CD4-positive, alpha-beta memory T cell (primary cell): ENCODE results near the gene LRCOL1. TPM values are rescaled to one million over a fixed set of nuclear protein-coding genes. Genes with fewer than 3 reads are reported as not detected.

Experiments used
- CTCF ChIA-PET: fragments of 350-600 bp; sonication (Branson Sonifier 250); formaldehyde crosslinking; loops from one replicate; lab custom pipeline; 2021; ENCODE audit warnings: inconsistent platforms; ENCODE audit not compliant: partially characterized antibody; lab: Charles Lee
- POLR2A ChIA-PET: fragments of 350-600 bp; sonication (Branson Sonifier 250); formaldehyde crosslinking; loops from one replicate; lab custom pipeline; 2021; ENCODE audit not compliant: partially characterized antibody; lab: Charles Lee
- DNase-seq, 5 donors: peaks; one replicate each; pipeline versions ENCODE4 v3.0.0 to v3.0.0-alpha.2; 2020 to 2022; ENCODE audit warnings: mixed read lengths in 1 of 5
- H3K27ac ChIP-seq: one replicate; pipeline ENCODE4 v1.7.0; 2013; ENCODE audit warnings: low read depth, low read length
- H3K27me3 ChIP-seq: 2 replicates; pipeline ENCODE4 v1.7.0; 2013; ENCODE audit warnings: mild to moderate bottlenecking, low read length, moderate library complexity; ENCODE audit not compliant: insufficient read depth
- H3K36me3 ChIP-seq: 2 replicates; pipeline ENCODE4 v1.7.0; 2013; ENCODE audit warnings: mild to moderate bottlenecking, low read length, moderate library complexity; ENCODE audit not compliant: insufficient read depth
- H3K4me1 ChIP-seq: 2 replicates; pipeline ENCODE4 v1.7.0; 2013; ENCODE audit warnings: mild to moderate bottlenecking, low read length, moderate library complexity; ENCODE audit not compliant: insufficient read depth
- H3K4me3 ChIP-seq, 2 donors: one replicate each; pipeline ENCODE4 v1.7.0; 2013; ENCODE audit warnings: low read length in 2 of 2, mild to moderate bottlenecking in 1 of 2
- H3K9me3 ChIP-seq, 2 donors: one replicate each; pipeline ENCODE4 v1.7.0; 2013; ENCODE audit warnings: low read length in 2 of 2, control low read depth in 1 of 2; ENCODE audit not compliant: control insufficient read depth in 1 of 2
- H3K27ac Mint-ChIP-seq, 7 donors: one replicate each; pipeline ENCODE4 v1.8.0; 2020 to 2021; ENCODE audit warnings: mixed read lengths in 7 of 7, mild to moderate bottlenecking in 6 of 7, inconsistent platforms in 3 of 7, moderate library complexity in 3 of 7
- H3K27me3 Mint-ChIP-seq, 2 donors: one replicate each; pipeline ENCODE4 v1.8.0; 2020 to 2021; ENCODE audit warnings: mixed read lengths in 2 of 2
- H3K36me3 Mint-ChIP-seq, 2 donors: one replicate each; pipeline ENCODE4 v1.8.0; 2020 to 2021; ENCODE audit warnings: mixed read lengths in 2 of 2, inconsistent platforms in 1 of 2, mild to moderate bottlenecking in 1 of 2
- H3K4me1 Mint-ChIP-seq, 4 donors: one replicate each; pipeline ENCODE4 v1.8.0; 2020 to 2021; ENCODE audit warnings: mixed read lengths in 4 of 4, mild to moderate bottlenecking in 1 of 4
- H3K4me3 Mint-ChIP-seq, 8 donors: one replicate each; pipeline ENCODE4 v1.8.0; 2020 to 2021; ENCODE audit warnings: mixed read lengths in 8 of 8, mild to moderate bottlenecking in 7 of 8, moderate library complexity in 6 of 8, inconsistent platforms in 3 of 8
- H3K9me3 Mint-ChIP-seq, 8 donors: one replicate each; pipeline ENCODE4 v1.8.0; 2020 to 2021; ENCODE audit warnings: mixed read lengths in 8 of 8, mild to moderate bottlenecking in 5 of 8, inconsistent platforms in 3 of 8, moderate library complexity in 1 of 8
- intact Hi-C: fragments of 100-400 bp; cut with micrococcal nuclease; formaldehyde crosslinking; loops from one replicate; pipeline ENCODE4 v1.15.1; 2023
- polyA plus RNA-seq, 2 donors: library from polyadenylated mRNA; unstranded; fragments of 300-500 nt; fragmentation: Illumina TruSeq; gene quantifications; one replicate each; pipeline ENCODE4 v1.2.3, GENCODE V29; 2021
- total RNA-seq, 2 experiments: library from RNA; stranded (reverse); gene quantifications; one replicate each; pipeline ENCODE4 v1.2.3, GENCODE V29; 2021

Gene LRCOL1
- total and polyA plus RNA-seq, 4 experiments from 2014 or later: not detected

DNA sequence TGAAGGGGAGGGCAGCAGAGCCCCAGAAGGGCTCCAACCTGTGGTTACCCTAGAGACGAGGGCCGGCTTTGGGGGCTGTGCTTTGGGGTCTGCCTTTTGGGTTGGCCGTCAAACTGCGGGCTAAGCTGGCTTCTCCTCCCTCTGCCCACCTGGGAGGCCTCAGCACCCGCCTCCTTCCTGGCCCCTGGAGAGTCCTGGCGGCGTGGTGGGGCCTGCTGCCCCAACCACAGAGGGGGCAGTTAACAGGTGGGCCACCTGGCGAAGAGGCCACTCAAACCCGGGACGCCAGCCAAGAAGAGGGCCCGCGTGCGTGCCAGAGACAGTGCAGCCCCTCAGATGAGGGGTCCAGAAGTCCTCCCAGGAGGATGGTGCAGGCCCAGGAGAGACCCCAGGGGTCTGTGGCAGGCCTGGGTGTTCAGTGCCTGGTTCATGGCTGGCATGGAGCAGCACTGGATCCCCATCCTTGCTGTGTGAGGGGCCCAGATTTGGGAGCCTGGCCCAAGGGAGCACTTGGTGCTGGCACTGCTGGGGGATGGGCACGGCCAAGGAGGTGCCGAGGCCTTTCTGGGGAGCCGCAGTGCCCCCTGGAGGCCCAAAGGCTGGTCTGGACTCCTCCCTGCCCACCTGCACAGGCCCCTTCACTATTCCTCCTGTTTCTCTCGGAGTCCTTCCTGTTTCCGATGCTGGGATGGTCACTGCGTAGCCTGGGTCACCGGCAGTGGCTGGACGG is 48.8 kb downstream of the LRCOL1 start:
- Histone ChIP-seq H3K9me3 (no peaks in the 10 kb centered on the region), H3K27ac (no peak overlapping the region), H3K27me3 (no peaks in the 10 kb centered on the region), H3K4me3 (no peak overlapping the region), H3K4me1 (peaks cover 24% of the 10 kb centered on the region), H3K36me3 (no peaks in the 10 kb centered on the region)
- H3K9me3 Mint-ChIP-seq: no peaks in the 10 kb centered on the region
- intact Hi-C loops: loop anchor here (1.0 kb wide), 1 partner anchor 71 kb away; the partner anchor contains the start of gene FBRSL1
- H3K27ac Mint-ChIP-seq: peak overlapping the region in 2 of 7 donors; percentile 30 to 59
- H3K27me3 Mint-ChIP-seq: peaks cover 0 to 2% of the 10 kb centered on the region in 2 donors
- H3K4me3 Mint-ChIP-seq: peak overlapping the region in 4 of 8 donors; percentile 54 to 80 (median 68)
- peaks cover 0 to 16% of the 10 kb centered on the region in 2 donors for H3K36me3 Mint-ChIP-seq
- peaks cover 8 to 32% (median 15%) of the 10 kb centered on the region in 4 donors for H3K4me1 Mint-ChIP-seq
- CTCF ChIA-PET: interaction anchor here (0.6 to 1.6 kb wide), 9 partner anchors 8 to 453 kb away, joined by 3 to 10 read pairs (median 3); no protein-coding TSS in a partner anchor
- POLR2A ChIA-PET: interaction anchor here (1.3 kb wide), 1 partner anchor 147 kb away, joined by 3 read pairs; no protein-coding TSS in a partner anchor
- DNase-seq: no peak

DNA sequence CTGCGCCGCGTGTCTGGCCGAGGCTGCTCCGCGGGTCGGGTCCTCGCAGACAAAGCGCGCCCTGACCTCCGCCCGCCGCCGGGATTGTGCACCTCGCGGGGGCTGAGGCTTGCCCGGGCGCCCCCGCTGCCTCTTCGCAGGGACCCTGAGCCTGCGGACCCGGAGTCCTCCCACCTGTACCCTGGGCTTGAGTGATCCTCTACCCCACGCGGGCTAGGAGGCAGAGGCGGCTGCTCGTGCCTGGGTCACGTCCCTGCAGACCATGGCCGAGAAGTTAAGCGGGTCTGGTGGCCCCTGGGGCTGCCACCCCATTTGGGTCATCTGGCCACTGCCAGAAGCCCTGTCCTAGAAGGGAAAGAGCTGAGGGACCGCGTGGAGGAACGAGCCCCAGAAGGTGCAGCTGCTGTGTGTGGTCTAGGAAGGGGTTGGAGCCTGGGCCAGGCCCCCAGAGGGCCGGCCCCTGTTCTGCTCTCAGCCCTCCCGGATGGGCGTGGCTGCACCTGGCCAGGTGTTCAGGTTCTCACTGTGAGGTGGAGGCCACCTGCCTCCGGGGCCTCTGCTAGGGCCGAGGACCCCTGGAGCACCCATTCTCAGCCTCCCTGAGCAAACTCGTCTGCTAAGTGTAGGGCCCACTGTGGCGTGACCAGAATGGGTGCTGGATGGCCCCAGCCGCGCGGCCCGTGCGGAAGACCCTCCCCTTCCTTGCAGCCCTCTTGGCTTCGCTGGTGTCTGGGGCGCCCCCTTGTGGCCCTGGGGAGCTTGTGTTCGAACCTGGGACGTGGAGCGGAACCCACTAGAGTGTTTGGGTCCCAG is 49.6 kb downstream of the LRCOL1 start:
- Mint-ChIP-seq H3K27ac (peak overlapping the region in 2 of 7 donors; percentile 18 to 30), H3K36me3 (peaks cover 0 to 16% of the 10 kb centered on the region in 2 donors), H3K4me1 (peaks cover 8 to 36% (median 15%) of the 10 kb centered on the region in 4 donors), H3K9me3 (no peaks in the 10 kb centered on the region), H3K4me3 (peak overlapping the region; percentile 54 to 80 (median 70)), H3K27me3 (peaks cover 0 to 2% of the 10 kb centered on the region in 2 donors)
- no peaks in the 10 kb centered on the region for H3K36me3 ChIP-seq
- CTCF ChIA-PET: interaction anchor here (0.6 to 1.6 kb wide), 9 partner anchors 9 to 452 kb away, joined by 3 to 10 read pairs (median 3); no protein-coding TSS in a partner anchor
- no peak overlapping the region for H3K27ac ChIP-seq
- peaks cover 24% of the 10 kb centered on the region for H3K4me1 ChIP-seq
- H3K4me3 ChIP-seq: peak overlapping the region in 1 of 2 donors; percentile 19
- DNase-seq: peak; percentile 63 to 74 (median 68)
- no peaks in the 10 kb centered on the region for H3K27me3 ChIP-seq
- H3K9me3 ChIP-seq: no peaks in the 10 kb centered on the region
- intact Hi-C loops: loop anchor here (1.0 kb wide), 1 partner anchor 71 kb away; the partner anchor contains the start of gene FBRSL1
- POLR2A ChIA-PET: interaction anchor here (1.3 kb wide), 1 partner anchor 146 kb away, joined by 3 read pairs; no protein-coding TSS in a partner anchor

DNA sequence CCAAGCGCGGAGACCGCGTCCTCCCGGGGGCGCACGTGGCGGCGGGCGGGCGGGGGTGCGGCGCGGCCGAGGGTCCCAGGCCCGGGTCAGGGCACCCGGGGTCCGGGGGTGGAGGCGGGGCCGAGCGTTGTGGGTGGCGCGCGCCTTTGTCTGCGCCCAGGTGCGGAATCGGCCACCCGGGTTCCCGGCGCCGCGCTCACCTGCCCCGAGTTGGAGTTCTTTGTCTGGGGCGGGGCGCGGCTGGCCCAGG is 50.1 kb downstream of the LRCOL1 start:
- H3K9me3 ChIP-seq: no peaks in the 10 kb centered on the region
- Mint-ChIP-seq H3K27me3 (peaks cover 0 to 2% of the 10 kb centered on the region in 2 donors), H3K9me3 (no peaks in the 10 kb centered on the region), H3K36me3 (peaks cover 0 to 11% of the 10 kb centered on the region in 2 donors), H3K27ac (no peak overlapping the region), H3K4me3 (no peak overlapping the region), H3K4me1 (peaks cover 8 to 37% (median 15%) of the 10 kb centered on the region in 4 donors)
- peak in 2 of 5 donors; percentile 21 to 25 for DNase-seq
- CTCF ChIA-PET: interaction anchor here (0.9 to 1.6 kb wide), 5 partner anchors 16 to 452 kb away, joined by 3 to 10 read pairs (median 3); no protein-coding TSS in a partner anchor
- no peaks in the 10 kb centered on the region for H3K27me3 ChIP-seq
- H3K4me1 ChIP-seq: peaks cover 24% of the 10 kb centered on the region
- H3K27ac ChIP-seq: no peak overlapping the region
- no peaks in the 10 kb centered on the region for H3K36me3 ChIP-seq
- peak overlapping the region in 1 of 2 donors; percentile 19 for H3K4me3 ChIP-seq
- intact Hi-C loops: no loop called here
- POLR2A ChIA-PET: no interaction called here

DNA sequence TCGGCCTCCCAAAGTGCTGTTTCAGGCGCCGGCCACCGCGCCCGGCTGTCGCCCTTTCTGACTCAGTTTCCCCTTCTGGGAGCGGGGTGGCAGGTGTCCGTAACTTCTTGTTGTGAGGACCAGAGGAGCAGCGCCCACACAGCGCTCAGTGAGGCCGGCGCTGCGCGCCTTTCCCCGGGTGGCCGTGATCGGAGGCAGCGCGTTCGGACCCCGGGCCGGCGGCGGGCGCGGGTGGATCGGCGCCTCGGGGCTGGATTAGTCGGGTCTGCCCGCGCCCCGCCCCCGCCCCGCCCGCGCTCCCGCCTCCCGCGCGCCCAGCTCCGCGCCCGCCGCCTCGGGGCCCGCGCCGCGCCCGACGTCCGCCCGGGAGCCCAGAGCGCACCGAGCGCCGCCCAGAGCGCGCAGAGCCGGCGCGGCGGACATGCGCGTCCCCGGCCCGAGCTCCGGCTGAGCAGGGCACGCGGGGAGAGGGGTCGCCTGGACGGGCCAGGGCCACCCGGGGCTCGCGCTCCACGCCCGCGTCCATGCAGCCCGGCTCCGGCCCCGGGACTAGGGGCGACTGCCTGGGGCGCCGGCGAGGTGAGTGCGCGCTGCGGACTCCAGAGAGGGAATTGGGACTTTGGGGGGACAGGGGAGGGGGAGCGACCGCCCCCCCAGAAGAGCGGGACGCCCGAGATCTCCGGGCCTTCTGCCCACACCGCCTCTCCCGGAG is 50.6 kb downstream of the LRCOL1 start:
- Histone ChIP-seq H3K36me3 (no peaks in the 10 kb centered on the region), H3K4me1 (peaks cover 24% of the 10 kb centered on the region), H3K27ac (no peak overlapping the region), H3K9me3 (no peaks in the 10 kb centered on the region), H3K4me3 (peak overlapping the region in 1 of 2 donors; percentile 32), H3K27me3 (no peaks in the 10 kb centered on the region)
- peak in 3 of 5 donors; percentile 33 to 37 (median 37) for DNase-seq
- POLR2A ChIA-PET: no interaction called here
- Mint-ChIP-seq H3K4me3 (peak overlapping the region in 7 of 8 donors; percentile 72 to 83 (median 79)), H3K27me3 (peaks cover 0 to 2% of the 10 kb centered on the region in 2 donors), H3K4me1 (peaks cover 8 to 32% (median 15%) of the 10 kb centered on the region in 4 donors), H3K36me3 (peaks cover 0 to 6% of the 10 kb centered on the region in 2 donors), H3K9me3 (no peaks in the 10 kb centered on the region), H3K27ac (peak overlapping the region in 1 of 7 donors; percentile 47)
- CTCF ChIA-PET: no interaction called here
- intact Hi-C loops: no loop called here

DNA sequence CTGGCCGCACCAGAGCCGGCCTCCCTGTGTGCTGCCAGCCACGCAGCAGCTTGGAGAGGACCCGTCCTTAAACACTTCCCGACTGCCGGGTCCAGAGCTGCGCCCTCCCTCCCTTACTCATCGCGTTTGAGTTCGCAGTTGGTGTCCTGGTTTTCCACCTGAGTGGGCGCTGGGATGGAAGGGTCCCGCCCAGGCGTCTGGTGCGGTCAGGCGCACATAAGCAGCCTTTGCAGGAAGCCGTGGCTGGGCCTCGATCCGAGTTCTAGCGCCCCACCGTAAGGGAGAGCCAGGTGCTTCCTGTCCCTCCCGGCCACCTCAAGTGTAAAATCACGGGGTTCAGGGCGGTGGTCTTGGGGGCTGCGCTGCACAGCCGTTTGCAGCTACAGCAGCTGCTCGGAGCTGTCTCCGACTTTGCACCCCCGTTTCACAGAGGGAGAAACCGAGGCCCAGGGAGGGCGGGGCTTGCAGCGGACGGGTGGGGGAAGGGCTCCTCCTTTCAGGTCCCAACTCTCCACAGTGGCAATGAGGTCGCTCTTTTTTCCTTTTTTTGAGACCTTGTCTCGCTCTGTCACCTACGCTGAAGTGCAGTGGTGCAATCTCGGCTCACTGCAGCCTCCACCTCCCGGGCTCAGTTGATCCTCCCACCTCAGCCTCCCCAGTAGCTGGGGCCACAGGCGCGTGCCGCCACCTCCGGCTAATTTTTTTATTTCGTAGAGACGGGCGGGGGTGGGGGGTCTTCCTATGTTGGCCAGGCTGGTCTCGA is 51.3 kb downstream of the LRCOL1 start:
- H3K9me3 Mint-ChIP-seq: no peaks in the 10 kb centered on the region
- POLR2A ChIA-PET: interaction anchor here (0.8 to 1.3 kb wide), 2 partner anchors 10 to 36 kb away, joined by 3 to 4 read pairs; no protein-coding TSS in a partner anchor
- H3K4me1 Mint-ChIP-seq: peaks cover 8 to 32% (median 15%) of the 10 kb centered on the region in 4 donors
- intact Hi-C loops: no loop called here
- DNase-seq: peak in 2 of 5 donors; percentile 13 to 16
- H3K36me3 Mint-ChIP-seq: peaks cover 0 to 6% of the 10 kb centered on the region in 2 donors
- Histone ChIP-seq H3K4me1 (peaks cover 24% of the 10 kb centered on the region), H3K27ac (no peak overlapping the region), H3K4me3 (peak overlapping the region in 1 of 2 donors; percentile 32), H3K9me3 (no peaks in the 10 kb centered on the region), H3K27me3 (no peaks in the 10 kb centered on the region), H3K36me3 (no peaks in the 10 kb centered on the region)
- H3K27me3 Mint-ChIP-seq: peaks cover 0 to 2% of the 10 kb centered on the region in 2 donors
- peak overlapping the region in 1 of 7 donors; percentile 47 for H3K27ac Mint-ChIP-seq
- H3K4me3 Mint-ChIP-seq: peak overlapping the region; percentile 72 to 83 (median 78)
- CTCF ChIA-PET: no interaction called here
